Cerebellar nuclear complex (tissue), 1 donor: ENCODE measurements around the gene SLC1A3.

Experiments used
- DNase-seq, 2 experiments: peaks; one replicate each; lab custom pipeline; 2025; lab: John Stamatoyannopoulos, UW

Gene SLC1A3

GRCh38 chr5:36600917-36601527 lies 5.4 kb upstream of the SLC1A3 start:
- no peak for DNase-seq

DNA sequence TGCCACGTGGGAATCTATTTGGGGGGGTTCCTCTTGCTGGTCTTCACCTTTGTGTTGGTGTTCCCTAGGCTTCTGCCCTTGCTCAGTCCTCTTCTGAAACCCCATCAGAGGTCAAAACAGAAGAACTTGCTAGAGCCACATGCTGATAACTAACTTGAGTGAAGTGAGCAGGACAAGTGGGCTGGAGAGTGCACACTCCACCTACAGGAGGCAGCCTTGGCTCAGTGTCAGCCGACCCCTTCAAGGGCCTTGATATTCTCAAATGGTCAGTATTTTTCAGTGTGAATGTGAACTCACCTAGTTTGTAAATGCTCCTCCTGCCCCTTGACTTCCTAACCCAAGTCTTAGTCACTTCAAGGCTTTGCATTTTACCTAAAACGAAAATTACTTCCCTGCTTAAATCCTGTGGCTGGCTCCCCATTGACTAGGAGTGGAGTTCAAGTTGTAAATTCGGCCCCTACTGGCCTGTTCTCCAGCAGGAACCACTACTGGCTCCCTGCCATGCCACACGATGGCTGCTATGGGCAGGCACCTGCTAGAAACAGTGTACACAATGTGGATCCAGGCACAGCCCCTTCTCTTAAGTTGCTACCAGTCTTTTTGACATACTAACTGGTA lies 3.6 kb upstream of the SLC1A3 start:
- no peak for DNase-seq

- DNase-seq, result no peak
These were observed 1.2 kb upstream of the SLC1A3 start for GRCh38 chr5:36605241-36605640.

GRCh38 chr5:36606036-36606427 lies 374 bp upstream of the SLC1A3 start:
- no peak for DNase-seq

- no peak for DNase-seq
These were observed 737 bp downstream of the SLC1A3 start for GRCh38 chr5:36607114-36607571.

GRCh38 chr5:36607838-36608783 lies 1.7 kb downstream of the SLC1A3 start:
- no peak for DNase-seq

- DNase-seq, result no peak
These were observed 4.2 kb downstream of the SLC1A3 start for GRCh38 chr5:36610621-36611020.

- DNase-seq, result no peak
These were observed 5.3 kb downstream of the SLC1A3 start for GRCh38 chr5:36611520-36612274.

DNA sequence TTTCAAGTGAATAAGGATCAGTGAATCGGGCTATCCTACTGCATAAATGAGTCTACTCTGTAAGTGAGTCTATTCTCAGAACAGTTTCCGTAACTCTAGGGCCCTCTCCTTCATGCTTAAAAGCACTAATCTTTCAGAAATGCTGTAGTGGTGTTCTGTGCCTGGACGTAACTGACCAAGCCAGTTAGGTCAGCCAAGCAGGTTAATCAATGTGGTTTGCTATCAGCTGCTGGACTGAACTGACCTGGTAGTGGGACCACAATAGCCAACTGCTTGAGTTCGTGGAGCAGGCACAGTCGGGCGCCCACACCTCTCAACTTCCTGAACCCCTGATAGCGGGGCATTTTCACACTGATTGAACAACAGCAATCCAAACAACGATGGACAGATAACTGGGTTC lies 6.8 kb downstream of the SLC1A3 start:
- no peak for DNase-seq

- no peak for DNase-seq
These were observed 7.6 kb downstream of the SLC1A3 start for GRCh38 chr5:36613771-36614656.

DNA sequence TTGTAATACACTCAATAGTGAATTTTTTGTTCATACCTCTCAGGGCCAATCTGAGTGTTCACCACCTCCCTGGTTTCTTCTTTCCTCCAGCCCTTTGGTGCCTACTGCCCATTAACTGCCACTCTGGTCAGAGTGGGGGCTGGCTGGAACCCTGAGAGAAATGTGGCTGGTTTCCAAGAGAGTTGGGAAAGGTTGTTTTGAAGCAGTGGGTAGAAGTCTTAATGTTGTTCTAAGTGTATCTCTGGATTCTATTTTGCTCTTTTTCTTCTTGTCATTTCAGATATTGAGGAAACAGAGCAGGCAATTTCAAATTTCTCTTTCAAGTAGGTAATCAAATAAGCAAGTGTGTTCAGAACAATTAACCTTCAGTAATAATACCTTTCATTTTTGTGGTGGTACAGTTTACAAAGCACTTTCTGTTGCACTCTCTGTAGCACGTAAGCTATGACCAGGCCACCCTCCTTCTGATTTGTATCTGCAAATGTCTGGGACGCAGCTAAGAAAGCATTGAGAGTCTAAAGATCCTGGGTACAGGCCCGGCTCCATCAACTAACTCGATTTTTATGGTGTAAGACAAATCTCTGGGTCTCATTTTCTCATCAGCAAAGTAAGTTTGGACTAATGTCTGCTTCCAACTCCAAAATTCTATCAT lies 8.4 kb downstream of the SLC1A3 start:
- DNase-seq, result no peak

DNA sequence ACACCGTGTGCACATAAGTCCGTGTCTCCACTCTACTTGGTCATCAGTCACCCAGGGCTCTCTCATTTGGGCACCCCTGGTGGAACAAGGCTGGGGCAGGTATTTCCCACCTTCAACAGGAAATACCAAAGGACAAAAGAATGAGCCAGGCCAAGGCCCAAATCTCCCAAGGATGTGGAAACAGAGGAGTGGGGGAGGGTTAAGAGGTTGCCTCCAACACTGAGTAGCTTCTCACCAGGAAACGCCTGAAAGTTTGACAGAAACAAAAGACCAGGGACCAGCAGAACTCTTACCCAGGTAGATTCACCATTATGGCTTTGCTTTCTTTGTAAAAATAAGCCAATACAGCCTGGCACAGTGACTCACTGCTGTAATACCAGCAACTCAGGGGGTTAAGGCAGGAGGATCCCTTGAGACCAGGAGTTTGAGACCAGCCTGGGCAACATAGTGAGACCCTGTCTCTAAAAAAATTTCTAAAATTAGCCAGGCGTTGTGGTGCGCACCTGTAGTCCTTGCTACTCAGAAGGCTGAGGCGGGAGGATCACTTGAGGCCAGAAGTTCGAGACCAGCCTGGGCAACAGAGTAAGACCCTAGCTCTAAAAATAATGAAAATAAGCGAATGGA lies 12.7 kb downstream of the SLC1A3 start:
- no peak for DNase-seq

GRCh38 chr5:36621985-36622384 lies 15.6 kb downstream of the SLC1A3 start:
- DNase-seq, result no peak

DNA sequence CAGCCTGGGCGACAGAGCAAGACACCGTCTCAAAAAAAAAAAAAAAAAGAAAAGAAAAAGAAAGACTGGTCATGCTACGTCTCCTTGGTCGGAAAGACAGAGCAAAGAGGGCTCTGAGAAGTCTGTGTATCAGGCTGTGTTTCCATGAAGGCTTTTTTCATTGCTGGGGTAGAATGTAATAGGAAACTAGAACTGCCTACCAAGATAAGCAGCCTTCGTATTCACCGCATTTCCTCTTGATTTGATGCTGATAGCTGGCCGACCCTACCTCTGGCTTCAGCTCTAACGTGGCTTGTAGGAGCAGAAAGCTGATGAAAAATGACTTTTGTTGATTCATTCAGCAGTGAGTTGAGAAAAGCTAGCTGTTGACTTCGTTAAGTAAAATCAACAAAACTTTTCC lies 17.4 kb downstream of the SLC1A3 start:
- no peak for DNase-seq

DNA sequence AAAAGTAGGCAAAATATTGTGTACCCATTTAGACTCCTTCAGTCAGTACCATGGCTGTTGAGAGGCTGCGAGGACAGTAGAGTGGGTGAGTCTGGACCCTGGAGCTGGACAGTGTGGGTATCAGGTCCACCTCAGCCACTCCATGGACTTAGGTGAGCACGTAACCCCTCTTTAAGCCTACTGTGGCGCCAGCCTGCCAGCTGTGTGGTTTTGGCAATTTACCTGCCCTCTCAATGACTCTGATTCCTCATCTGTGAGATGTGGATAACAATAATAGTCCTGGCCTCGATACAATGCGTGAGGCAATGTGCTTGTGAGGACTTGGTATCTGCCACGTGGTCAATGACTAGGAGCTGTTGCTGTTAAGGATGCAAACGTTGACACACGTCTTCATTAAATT lies 17.9 kb downstream of the SLC1A3 start:
- DNase-seq, result no peak

- DNase-seq, result no peak
These were observed 22.3 kb downstream of the SLC1A3 start for GRCh38 chr5:36628695-36629094.

GRCh38 chr5:36629729-36630128 lies 23.3 kb downstream of the SLC1A3 start:
- no peak for DNase-seq

- DNase-seq, result no peak
These were observed 24.1 kb downstream of the SLC1A3 start for GRCh38 chr5:36630201-36631145.

GRCh38 chr5:36631154-36631553 lies 24.7 kb downstream of the SLC1A3 start:
- DNase-seq, result no peak
